GM12864 (cell line): Measurements from ENCODE around the gene EIF4E1B.
A peak's percentile ranks its signal among the peaks of the same experiment; 100 is the strongest.

Experiments
- DNase-seq: peaks from one replicate; pipeline ENCODE4 v3.0.0-alpha.2; 2011; ENCODE audit warnings: low read depth
- H3K4me3 ChIP-seq: 2 replicates; pipeline ENCODE4 v1.5.1; 2011; ENCODE audit warnings: mild to moderate bottlenecking, low read depth, low read length, control low read depth
- CTCF ChIP-seq: IDR thresholded peaks from 2 replicates; pipeline ENCODE4 v1.5.1; 2011; ENCODE audit warnings: low read depth, mild to moderate bottlenecking, moderate library complexity, low read length, control low read depth, inconsistent platforms; ENCODE audit errors: missing control alignments

Gene EIF4E1B

GRCh38 chr5:176659512-176659839, 29.0 kb downstream of the EIF4E1B start:
- TF ChIP-seq CTCF = no peak
- DNase-seq = no peak
- no peak overlapping the region for H3K4me3 ChIP-seq

GRCh38 chr5:176659860-176660461, 29.5 kb downstream of the EIF4E1B start:
- no peak for TF ChIP-seq CTCF
- H3K4me3 ChIP-seq = no peak overlapping the region
- no peak for DNase-seq

- no peak for TF ChIP-seq CTCF
- no peak for DNase-seq
- no peak overlapping the region for H3K4me3 ChIP-seq
Measured at GRCh38 chr5:176660530-176660859, 30.0 kb downstream of the EIF4E1B start.

GRCh38 chr5:176660860-176661641, 30.6 kb downstream of the EIF4E1B start:
- DNase-seq = no peak
- TF ChIP-seq CTCF = peak; percentile 99

GRCh38 chr5:176661676-176662075, 31.2 kb downstream of the EIF4E1B start:
- DNase-seq = no peak
- H3K4me3 ChIP-seq = no peak overlapping the region
- no peak for TF ChIP-seq CTCF

More at GRCh38 chr5:176660860-176661641, 30.6 kb downstream of the EIF4E1B start:
- H3K4me3 ChIP-seq = no peak overlapping the region

GRCh38 chr5:176662371-176663333, 32.2 kb downstream of the EIF4E1B start:
- no peak for TF ChIP-seq CTCF
- H3K4me3 ChIP-seq = no peak overlapping the region
- no peak for DNase-seq
